Fibroblast of lung (primary cell): Measurements from ENCODE around the gene AGTR1.

Source experiments
- CTCF ChIP-seq, 2 donors: IDR thresholded peaks in 1 of 2; conservative IDR thresholded peaks in 1 of 2; 1 replicate in 1 of 2; 2 replicates in 1 of 2; pipeline ENCODE4 v1.5.1; 2011 to 2012; ENCODE audit warnings: low read length in 2 of 2, control low read depth in 1 of 2, inconsistent platforms in 1 of 2, low read depth in 1 of 2, mild to moderate bottlenecking in 1 of 2
- EZH2 ChIP-seq: IDR thresholded peaks from 2 replicates; pipeline ENCODE4 v1.5.1; 2012; ENCODE audit warnings: low read length, control low read depth, mild to moderate bottlenecking; ENCODE audit errors: missing control alignments

DNA sequence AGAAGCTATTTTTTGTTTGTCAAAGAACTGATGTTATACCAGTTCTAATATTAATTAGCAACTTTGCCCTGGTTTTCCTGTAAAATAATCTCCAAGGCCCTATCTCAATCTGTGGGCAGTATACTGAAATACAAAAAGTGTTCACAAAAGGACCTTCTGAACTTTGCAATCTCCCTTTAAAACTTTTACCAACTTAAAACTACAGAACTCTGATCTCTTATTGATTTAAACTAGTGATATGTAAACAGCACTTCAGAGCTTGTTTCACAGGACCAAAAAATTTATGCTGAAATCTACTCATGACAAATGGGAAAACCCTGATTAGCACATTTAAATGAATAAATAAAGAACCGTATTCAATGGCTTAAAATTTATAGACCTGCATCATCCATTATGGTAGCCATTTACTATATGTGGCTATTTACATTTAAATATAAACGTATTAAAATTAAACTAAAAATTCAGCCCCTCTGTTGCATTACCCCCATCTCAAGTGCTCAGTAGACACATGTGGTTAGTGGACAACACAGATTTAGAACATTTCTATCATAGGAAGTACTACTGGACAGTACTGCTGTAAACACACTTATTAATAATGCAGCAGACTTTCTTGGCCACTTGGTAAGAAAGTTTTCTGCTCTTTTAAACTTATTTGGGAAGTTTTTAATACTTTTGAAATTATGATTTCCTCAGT lies 12.0 kb downstream of the AGTR1 start:
- no peak for TF ChIP-seq EZH2
- TF ChIP-seq CTCF (conservative IDR thresholded peaks at IDR 0.05 in 1 of 2, IDR thresholded peaks at IDR 0.05 in 1 of 2; ENCODE audit: low read depth in 1 of 2, low read length in 2 of 2): no peak
